ENCODE data around the gene OTUD1. TPM values are rescaled to one million over a fixed set of nuclear protein-coding genes. Genes with fewer than 3 reads are reported as not detected.

OTUD1 gene
- total RNA-seq, 1 experiment from 2014 or later: 2.4 TPM

GRCh38 chr10:23467548-23467947, 28.7 kb downstream of the OTUD1 start:
- DNase-seq (ENCODE audit: low spot score): no peak

GRCh38 chr10:23469596-23470237, 30.8 kb downstream of the OTUD1 start:
- no peak for DNase-seq (ENCODE audit: low spot score)

- DNase-seq (ENCODE audit: low spot score): no peak
These were observed 33.3 kb downstream of the OTUD1 start for GRCh38 chr10:23472181-23472580.

- no peak for DNase-seq (ENCODE audit: low spot score)
These were observed 35.2 kb downstream of the OTUD1 start for GRCh38 chr10:23474081-23474480.

- no peak for DNase-seq (ENCODE audit: low spot score)
These were observed 35.8 kb downstream of the OTUD1 start for GRCh38 chr10:23474626-23475025.

- DNase-seq (ENCODE audit: low spot score): no peak
These were observed 39.7 kb downstream of the OTUD1 start for GRCh38 chr10:23478570-23478969.

GRCh38 chr10:23479798-23480473, 41.1 kb downstream of the OTUD1 start:
- no peak for DNase-seq (ENCODE audit: low spot score)

- DNase-seq (ENCODE audit: low spot score): no peak
These were observed 42.6 kb downstream of the OTUD1 start for GRCh38 chr10:23481363-23481961.

GRCh38 chr10:23490115-23490514, 51.2 kb downstream of the OTUD1 start:
- DNase-seq (ENCODE audit: low spot score): no peak

Small RNA genes within 50 kb of the gene (small RNA-seq; reads per million reads assigned to genes)
- not detected for gene MIR1254-2

Other genes with a start within 250 kb of the OTUD1 start
- not detected in 2 replicates for gene PTF1A, start 246.8 kb upstream of the OTUD1 start, total RNA-seq (2014; rRNA removed; shearing (Covaris generic))
- 0.18 TPM in 1 of 2 replicates, not detected in the other for gene C10orf67, start 94.3 kb upstream of the OTUD1 start, total RNA-seq (2014; rRNA removed; shearing (Covaris generic))